Activated CD4-positive, alpha-beta T cell treated with anti-CD3 and anti-CD28 coated beads for 24 hours (primary cell): ENCODE measurements around the gene STARD13.

Source experiments
- DNase-seq, 2 donors: peaks; one replicate each; pipeline ENCODE4 v3.0.0-alpha.2; 2020; ENCODE audit warnings: low read depth in 2 of 2

Gene STARD13

DNA sequence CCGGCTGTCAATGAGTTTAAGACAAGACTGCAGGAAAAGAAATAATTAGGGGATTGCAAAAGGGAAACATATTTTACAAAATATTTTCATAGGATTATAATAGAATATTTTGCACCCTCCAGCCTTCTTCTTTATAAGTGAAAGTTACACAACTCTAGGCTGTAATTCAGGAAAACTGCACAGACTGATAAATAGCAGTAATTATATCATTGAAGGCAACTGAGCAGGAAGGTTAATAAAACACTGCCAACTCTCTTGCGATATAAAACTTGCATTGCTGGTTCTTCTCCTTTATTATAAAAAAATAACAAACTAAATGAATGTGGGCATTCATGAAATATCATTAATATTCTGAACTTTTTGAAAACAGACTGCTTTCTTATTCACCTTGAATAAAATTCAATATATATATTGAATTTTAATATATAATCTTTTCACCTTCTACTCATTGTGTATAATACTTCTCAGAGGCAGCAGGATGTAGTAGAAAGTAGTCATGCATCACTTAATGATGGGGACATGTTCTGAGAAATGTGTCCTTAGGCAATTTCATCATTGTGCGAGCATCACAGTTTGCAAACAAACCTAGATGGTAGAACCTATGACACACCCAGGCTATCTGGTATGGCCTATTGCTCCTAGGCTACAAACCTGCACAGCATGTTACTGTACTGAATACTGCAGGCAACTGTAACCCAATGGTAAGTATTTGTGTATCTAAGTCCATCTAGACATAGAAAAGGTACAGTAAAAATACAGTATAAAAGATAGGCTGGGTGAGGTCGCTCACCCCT is 24.9 kb upstream of the STARD13 start:
- DNase-seq: no peak

DNA sequence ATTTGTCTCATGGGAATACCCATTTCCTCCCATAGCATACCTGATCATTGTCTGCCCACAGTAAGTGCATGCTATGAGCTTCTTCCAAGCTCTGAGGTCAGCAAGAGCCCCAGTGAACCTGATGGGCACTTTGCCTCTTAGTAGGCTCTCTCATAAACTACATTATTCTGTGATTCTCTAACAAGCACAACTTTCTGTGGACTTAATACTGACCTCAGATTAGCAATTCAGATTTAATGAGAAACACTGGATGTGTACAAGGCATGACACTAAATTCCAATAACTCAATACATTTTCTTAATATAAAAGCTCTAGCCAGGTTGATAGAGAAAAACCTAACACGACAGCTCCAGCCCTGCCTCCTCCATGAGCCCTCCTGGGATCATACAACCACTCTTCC is 23.3 kb upstream of the STARD13 start:
- no peak for DNase-seq

DNA sequence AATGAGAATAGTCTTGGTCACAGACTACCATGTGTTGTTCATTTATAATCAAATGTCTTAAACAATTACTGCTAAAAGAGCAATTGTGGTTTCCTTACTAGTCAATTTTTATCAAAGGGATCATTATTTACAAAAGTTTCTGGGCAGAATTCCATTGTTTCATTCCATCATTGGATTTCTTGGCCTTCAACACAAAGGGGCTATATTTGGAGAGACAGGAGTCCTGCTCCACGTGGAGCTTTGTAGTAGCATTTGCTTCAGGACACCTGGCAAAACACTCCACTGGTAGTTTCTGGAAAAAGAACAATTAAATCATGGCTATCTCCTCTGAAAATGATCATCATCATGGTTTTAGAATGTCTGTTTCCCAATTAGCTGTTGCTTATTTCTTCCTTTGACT is 22.3 kb upstream of the STARD13 start:
- no peak for DNase-seq

DNA sequence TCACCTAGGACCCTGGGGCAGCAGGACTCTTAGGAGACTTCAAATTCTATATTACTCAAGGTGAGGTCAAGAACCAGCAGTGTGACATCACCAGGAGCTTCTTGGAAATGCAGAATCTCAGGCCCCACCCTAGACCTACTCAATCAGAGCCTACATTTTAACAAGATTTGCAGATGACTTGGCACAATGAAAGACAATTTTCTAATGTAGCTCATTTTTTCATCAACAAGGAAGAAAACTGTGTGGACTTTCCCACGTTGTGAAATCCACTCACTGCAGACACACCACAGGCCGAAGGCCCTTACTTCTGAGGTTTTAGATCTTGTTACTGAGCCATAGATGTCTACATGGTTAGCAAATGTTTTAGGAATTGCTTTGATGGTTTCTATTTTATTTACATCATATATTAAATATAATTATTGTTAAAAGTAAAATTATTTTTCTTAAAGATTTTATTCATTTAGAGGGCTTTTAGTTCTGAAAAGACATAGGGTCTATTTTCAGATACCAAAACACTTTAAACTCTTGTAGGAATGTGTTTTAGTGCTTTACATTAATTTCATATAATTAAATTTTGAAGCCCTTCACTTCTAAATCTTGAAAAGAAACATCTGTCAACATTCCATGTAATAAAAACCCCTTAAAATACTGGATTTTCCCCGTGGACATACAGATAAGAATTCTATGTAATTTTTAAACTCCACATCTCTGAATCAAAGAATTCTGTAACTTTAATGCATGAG is 18.5 kb upstream of the STARD13 start:
- no peak for DNase-seq

DNA sequence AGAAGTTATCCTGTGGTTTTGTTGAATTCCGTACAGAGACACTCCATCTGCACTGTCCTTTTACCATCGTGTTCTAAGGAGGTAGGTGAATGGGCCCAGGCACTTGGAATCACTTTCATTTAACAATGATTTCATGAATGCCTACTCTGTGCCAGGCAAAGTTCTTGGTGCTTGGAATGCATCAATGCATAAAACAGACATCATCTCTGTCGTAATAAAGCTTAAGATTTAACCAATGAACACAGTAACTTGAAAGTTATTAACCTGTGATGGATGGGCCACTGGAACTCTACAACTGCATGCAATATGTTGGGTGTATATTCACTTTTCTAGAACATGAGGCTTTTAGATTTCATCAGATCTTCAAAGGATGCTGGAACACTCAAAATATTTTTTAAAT is 14.1 kb upstream of the STARD13 start:
- DNase-seq: no peak

DNA sequence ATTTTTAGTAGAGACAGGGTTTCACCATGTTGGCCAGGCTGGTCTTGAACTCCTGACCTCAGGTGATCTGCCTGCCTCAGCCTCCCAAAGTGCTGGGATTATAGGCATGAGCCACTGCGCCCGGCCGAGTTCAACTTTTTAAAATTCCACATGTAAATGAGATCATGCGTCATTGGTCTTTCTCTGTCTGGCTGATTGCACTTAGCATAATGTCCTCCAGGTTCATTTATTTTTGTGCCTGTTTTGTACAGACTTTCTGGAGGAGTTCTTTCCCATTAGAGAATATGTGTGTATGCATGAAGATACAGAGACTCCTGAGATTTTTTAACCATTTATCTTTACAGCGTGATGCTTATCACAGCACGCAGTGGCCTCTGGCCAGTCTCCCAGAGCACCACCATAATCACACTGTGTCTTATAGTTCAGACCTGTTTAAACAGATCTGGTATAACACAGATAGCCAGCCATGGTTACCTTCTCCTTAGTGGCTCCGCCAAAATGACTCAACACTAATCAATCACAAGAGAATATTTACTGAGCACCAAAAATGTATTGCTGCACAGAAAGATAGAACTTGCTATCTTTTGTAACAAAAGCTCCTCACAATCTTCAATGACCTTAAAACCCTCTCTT is 11.4 kb upstream of the STARD13 start:
- no peak for DNase-seq

DNA sequence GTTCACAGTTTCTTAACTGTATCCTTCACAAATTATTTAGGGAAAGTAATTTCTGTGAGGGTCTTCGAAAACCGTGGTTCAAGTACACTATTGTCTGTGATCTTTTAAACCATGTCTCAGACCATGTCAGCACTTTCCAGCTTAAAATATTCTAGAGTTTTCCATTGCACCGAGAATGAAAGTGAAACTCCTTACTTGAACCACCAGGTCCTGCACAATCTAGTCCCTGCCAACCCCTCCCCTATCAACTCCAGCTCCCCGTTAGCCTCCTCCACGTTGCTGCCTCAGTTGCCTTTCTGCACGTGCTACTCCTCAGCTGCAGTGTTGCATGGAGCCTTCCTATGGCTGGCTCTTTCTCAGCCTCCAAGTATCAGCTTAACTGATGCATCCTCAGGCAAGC is 7.2 kb upstream of the STARD13 start:
- no peak for DNase-seq

DNA sequence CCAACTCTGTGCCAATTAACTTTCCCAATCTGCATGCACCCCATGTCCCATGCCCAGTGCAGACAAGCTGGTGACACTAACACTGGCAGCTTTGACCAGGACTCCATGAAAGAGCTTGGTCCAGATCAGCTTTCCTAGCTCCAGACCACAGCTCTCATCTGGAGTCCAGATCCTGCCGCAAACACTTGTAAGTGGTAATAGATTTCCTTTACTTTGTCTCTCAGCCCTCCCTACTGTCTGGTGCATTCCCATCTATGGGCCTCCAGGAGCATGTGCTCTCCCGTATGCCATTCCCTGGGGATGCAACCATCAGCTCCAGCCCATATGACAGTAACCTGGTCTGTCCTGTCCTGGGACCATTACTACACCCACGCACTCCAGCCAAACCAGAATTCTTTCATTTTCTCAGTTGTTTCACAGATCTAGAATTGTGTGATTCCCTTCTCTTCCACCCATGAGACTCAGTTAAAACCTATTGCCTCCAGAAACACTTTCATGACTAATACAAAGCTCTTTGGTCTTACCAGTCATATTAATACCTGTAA is 4.9 kb upstream of the STARD13 start:
- DNase-seq: no peak

DNA sequence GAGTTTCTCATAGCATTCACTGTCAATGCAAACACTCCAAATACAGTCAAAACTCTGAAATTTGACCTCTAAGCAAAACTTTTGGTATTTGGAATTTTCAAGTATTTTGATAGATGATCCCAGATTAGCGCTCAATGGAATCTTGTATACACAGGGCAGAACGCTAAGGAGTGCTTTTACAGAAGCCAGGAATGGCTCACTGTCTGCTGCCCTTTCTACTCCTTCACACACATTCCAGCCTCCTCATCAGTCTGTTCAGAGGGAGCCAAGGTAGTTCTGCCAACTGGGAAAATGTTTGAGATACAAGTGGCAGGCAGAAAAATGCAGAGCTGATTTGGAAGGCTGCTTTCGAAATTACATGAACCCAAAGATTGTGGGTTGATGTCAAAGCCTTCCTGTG is 4.4 kb upstream of the STARD13 start:
- no peak for DNase-seq

DNA sequence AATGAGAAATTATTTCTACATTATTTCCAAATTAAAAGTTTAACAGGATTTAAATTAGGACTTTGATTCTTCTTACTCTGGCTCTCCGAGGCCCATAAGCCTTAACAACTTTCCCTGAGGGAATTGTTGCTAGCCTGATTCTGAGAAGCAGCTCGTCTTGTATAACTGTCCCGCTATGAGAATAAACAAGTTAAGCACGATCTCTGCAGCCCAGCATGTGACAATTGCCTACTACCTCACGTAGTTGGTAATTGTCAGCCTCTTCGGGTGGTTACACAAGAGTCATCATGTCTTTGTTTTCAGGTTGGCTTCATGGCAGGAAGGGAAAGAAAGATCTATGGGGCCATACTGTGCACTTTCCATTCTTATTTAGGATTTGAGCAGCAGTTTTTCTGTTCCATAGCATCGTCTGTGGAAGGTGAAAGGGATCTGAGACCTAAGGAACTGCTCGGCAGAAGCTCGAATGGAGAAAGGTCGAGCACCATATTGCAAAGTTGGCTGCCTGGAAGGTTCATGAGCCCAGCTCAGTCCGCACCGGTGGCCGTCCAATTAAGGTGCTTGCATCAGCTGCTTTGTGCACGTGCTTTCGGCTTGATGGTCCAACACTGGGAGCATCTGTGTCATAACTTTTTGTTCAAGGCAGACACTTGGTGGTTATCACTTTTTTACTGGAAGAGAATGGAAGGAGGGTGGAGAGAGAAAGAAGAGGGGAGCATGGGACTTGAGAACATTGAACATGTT is 1.8 kb upstream of the STARD13 start:
- no peak for DNase-seq

DNA sequence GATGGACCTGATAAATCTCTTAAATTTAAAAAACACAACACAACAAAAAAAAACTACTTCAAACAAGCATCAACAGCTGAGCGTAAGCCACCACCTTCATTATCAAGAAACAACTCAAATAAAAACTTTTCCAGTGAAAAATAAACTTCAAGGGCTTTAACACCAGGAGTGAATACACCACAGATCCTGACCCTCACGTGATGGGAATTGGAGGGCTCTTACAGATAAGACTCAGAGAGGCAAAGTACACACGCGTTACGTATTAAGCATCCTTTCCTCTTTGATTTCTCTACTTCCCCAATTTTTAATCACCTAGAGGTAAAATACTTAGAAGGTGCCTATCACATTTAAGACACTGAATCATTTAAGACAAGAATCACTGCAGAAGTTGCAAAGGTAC is 573 bp upstream of the STARD13 start:
- DNase-seq: no peak

DNA sequence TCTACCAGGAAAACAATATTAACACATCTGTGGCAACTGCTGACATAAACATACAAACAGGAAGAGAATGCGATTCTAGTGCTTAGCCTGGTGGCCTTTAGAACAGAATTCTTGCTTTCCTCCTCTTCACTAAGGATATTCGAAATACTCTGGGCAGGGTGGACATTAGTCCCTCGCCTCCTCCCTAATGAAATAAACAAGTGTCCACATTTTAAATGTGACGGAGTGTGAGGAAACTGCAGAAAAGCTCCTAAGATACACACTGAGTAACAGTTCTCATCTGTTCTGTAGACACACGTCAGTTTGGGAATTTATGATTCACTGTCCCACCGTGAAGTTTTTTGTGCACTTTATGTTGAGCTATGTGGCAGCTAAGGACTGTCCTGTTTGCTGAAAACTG is 639 bp downstream of the STARD13 start:
- DNase-seq: no peak

DNA sequence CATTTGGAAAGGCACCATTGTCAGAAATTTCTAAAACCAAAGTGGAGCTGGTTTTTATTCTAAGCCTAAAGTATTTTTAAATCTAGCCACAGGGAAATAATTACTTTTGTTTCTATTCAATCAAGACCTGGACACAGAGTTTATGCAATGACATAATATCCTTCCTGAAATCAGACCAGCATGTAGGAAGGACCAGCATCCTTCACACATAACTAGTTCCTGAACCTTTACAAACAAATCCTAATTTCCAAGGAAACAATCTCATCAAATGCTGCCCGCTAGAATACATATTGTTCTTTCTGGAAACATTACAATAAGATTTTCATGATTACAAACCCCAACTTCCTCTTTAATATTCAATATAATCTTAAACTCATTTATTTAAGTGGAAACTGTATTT is 1.5 kb downstream of the STARD13 start:
- DNase-seq: no peak

DNA sequence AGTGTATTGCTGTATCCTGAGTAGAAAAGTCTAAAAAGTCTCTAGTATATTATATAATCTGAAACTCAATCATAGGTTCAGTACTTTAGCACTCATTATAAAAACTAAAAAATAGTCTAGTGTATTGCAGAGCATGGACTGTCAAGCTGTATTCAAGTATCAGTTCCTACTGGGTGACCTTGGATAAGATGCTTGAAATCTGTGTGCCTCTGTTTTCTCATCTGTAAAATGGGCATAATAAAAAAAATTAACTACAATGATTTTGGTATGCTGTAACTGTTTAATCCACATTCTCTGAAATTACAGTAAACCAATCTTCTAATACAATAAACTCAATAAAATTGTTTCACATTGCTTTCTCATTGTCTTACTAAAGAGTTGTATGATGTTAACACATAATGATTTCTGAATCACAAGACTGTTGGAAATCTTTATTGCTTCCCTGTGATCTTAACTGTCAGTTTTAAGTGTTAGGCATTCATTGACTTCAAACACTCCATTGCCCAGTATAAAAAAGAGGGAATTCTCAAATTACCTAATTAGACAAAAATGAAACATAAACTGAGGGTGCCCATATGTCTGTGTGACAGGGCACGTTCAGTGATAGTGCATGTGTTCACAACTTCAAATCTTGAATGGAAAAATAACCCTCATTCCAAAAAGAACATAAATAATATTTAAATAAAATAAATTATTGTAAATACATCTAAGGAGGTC is 2.2 kb downstream of the STARD13 start:
- DNase-seq: no peak

DNA sequence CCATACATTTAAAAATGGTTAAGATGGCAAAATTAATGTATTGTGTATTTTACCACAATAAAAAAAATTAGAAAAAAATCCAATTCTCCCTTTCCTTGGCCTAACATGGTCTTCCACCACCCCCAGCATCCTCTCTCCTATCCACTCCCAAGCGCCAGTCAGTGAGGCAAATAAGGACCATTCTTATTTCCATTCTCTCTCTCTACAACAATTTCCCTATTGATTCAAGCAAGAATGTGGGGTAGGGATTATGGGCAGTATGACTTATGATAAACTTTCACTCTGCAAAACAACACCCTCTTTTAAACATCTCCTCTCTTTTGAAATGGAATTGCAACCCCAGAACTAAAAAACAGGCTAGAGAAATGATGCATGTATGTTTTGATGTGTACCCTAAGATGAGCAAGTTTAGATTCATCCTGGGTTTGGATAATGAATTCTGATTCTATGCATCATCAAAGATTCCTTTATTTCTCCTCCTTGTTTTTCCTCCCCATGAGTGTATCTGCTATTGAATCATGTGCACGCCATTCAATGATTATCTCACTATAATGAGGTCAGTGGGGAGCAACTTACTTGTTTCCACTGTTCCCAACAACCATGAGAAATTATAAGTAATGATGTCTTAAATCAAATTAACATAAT is 3.5 kb downstream of the STARD13 start:
- DNase-seq: no peak

DNA sequence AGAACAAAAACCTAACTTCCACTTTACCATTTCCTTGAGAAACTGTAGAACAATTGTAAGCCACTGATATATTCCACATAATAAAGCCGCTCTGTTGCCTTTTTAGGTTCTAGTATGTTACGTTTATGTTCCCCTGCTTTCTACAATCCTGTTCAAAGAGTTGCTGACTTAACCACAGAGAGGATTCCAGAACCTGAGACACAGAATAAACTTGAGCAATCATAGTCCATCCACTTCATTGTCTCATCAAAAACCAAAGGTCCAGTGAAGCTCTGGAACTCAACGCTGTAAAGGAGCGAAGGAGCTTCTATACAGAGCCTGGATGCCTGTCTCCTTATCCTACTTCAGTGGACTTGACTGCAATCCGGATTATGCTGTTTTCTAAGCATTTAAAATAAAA is 4.6 kb downstream of the STARD13 start:
- DNase-seq: no peak

DNA sequence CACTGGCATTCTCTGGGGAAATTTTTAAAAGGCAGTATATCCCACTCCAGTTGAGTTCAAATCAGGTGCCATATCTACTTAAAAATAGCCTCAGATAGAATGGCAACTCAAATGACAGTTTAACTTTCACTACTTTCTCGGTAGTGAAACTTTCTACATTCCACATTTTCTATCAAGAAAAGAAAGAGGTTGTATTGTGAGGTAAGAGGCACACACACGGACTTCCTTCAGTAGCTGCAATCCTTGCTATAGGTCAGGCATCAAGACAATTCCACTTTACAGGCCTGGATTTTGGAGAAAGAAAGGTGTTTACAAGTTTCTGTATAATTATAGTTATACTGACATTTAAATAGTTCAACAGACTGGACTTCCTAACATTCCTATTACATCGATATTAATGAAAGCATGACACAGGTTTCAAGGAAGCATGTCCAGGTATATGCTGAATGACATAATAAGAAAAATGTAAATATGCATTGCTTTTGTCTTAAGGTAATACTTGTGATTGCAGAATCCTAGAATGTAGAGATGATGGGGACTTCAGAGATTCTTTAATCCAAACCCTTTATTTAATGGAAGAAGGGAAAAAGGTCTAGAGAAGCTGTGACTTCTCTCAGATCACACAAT is 5.2 kb downstream of the STARD13 start:
- no peak for DNase-seq

DNA sequence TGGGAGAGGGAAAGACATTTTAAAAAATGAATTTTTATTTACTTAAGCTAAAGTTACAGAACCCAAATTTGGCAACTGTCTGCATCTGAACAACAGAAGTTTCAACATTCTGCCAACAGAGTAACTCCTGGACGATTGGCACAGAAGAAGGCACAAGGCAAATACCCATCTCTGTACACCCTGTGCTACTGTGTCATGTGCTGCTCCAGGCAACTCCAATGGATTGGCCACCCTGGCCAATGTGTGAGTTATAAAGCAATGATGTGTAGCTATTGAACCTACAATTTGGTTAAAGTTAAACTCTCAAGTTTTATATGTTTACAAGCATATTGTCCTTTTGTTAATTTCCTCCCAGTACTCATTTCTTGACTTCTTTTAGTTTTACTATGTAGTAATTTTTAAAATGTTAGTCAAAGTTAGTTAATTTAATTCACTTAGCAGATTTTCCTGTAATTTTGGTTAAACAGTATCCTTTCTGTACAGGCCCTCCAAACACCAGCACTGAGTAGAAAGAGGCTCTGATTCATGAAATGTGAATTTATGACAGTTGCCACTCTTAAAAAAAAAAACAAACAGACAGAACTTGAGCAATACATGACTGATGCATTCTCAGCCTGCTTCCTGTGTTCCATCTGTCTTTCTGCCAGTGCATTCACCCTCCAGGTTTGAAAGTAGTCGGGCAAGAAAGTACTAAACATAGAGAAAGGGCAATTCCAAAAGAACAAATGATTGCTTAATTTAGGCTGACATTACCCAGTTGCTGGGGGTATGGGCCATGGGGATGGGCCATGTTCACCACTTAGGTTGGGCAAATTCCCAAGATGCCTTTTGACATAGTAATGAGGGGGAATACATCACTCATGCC is 5.9 kb downstream of the STARD13 start:
- DNase-seq: no peak

DNA sequence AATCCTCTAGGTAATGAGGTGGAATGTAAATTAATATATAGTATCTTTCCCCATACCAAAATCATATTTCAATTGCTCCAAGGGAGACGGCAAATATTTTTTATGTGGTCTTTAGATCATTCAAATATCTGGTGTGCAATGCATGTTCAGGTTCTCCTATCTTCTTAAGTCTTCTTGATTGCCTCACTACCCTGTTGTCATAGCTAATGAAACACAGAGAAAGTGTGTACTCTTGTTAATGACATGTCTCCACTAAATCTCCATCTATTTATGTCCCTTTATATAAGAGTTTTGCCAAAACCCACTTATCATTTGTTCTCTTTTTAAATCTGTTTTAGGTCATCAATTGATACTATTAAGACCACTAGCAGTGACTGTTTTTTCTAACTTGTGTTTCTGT is 6.6 kb downstream of the STARD13 start:
- DNase-seq: no peak
